ENCODE results near the gene NUP62.
"Not testable (repeated sequence)": the region's sequence is repeated elsewhere in the genome, so short reads cannot be mapped to it uniquely, and the experiment has no call there.

NUP62 gene

DNA sequence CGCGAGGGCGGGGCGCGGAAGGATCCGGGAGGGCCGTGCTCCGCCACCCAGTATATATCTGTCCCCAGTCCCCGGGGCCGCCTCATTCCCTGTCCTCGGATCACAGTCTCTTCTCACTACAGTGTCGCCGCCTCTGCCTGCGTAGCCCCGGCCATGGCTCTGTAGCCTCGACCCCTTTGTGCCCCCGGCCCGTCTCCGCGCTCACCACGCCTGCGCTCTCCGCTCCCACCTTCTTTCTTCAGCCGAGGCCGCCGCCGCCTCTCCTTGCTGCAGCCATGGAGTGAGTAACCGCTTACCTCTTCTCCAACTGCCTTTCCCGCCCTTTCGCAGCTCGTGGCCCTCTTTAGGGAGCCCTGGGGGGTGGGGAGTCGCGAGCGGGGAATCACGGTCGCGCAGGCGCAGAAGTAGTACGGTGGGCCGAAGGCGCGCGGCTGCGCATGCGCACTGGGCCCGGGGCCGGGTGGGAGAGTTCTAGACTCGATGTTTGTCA lies at the start of gene NUP62, which contains the start of gene ATF5:
TSS of gene NUP62 (minus strand) at position 384 of the 490 bp plus-strand sequence. CDS start 19,697 bp downstream, outside the sequence.
TSS of gene ATF5 (plus strand) at position 85 of the 490 bp plus-strand sequence. CDS start 1,646 bp downstream, outside the sequence.
- peak; percentile 85 for DNase-seq

- DNase-seq, result no peak
Measured at GRCh38 chr19:49978324-49978723, 49.0 kb upstream of the NUP62 start.

DNA sequence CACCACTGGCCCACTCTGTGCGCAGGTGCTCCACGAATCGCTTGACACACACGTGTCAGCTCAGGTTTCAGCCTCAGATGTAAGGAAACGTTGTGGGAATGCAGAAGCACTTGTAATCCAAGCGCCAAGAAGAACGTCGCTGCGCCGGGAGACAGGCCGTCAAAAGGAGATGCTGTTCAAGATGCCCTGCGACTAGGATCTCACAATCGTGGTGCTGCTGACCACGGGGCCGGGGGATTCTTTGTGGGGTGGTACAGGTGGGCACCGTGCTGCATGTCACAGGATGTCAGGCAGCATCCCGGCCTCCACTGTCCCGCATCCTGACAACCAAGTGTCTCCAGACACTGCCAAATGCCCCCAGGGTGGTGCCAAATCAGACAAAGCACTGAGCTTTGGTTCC lies 48.6 kb upstream of the NUP62 start:
- no peak for DNase-seq

GRCh38 chr19:49977076-49977475 lies 47.8 kb upstream of the NUP62 start:
- DNase-seq, result no peak

GRCh38 chr19:49976496-49976895 lies 47.2 kb upstream of the NUP62 start:
- DNase-seq, result no peak

DNA sequence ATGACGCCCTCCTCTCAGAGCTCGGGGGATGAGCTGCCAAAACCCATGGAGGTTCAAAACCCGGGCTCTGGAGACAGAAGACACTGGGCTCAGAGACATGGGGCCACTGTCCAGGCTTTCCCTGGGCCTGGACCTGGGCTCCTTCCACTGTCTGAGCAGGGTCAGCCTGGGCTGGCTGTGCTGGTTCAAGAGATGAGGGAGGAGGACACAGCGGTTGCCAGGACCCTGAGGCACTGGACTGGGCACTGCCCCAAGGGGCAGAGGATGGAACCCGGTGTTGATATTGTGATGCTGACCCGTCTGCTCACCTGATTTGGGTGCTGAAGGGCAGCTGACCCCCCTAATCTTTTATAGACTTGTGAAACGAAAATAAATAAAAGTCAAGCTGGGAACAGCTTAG lies 45.7 kb upstream of the NUP62 start:
- DNase-seq, result no peak

DNA sequence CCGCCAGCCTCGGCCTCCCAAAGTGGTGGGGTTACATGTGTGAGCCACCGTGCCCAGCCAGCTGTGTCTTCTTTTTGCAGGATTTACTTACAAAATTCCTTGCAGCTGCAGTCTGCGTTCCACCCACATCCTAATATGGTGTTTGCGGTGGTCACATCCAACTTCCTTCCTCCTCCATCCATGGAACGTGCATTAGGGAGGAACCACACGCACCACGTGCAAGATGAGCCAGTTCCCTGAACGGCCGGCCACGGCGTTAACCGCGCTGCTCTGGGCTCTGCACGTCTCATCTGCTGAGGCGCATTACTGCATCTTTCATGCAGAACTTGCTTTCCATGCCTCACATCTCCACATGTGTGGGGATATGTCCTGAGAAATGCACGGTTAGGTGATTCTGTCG lies 44.7 kb upstream of the NUP62 start:
- no peak for DNase-seq

- DNase-seq, result no peak
Measured at GRCh38 chr19:49972841-49973240, 43.5 kb upstream of the NUP62 start.

GRCh38 chr19:49971991-49972411 lies 42.7 kb upstream of the NUP62 start:
- no peak for DNase-seq

- DNase-seq, result not testable (repeated sequence)
Measured at GRCh38 chr19:49969355-49969754, 40.1 kb upstream of the NUP62 start.

GRCh38 chr19:49968279-49968922 lies 39.1 kb upstream of the NUP62 start:
- DNase-seq, result no peak

GRCh38 chr19:49960980-49961379 lies 31.7 kb upstream of the NUP62 start, which contains the start of gene SIGLEC11:
SIGLEC11 (minus strand) TSS chr19:49961172; CDS start chr19:49961081, 91 bp downstream.
- DNase-seq, result not testable (repeated sequence)

DNA sequence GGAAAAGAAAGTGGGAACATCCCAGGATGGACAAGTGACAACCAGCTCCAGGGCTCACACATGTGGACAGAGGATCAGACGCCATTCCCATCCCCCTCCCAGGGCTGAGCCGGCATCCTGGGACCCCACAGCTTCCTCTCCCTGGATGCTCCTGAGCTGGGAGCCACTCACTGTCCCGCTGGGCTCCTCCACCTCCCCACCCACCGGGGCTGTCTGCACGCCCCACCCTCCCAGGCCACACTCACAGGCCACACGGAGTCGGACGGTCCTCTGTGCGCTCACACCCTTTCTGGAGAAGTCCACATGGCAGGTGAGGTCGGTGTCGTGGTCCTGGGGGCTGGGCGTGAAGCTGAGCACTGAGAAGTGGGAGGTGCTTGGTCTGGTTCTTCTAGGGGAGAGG lies 30.6 kb upstream of the NUP62 start:
- not testable (repeated sequence) for DNase-seq

GRCh38 chr19:49958596-49958995 lies 29.3 kb upstream of the NUP62 start:
- DNase-seq, result not testable (repeated sequence)

DNA sequence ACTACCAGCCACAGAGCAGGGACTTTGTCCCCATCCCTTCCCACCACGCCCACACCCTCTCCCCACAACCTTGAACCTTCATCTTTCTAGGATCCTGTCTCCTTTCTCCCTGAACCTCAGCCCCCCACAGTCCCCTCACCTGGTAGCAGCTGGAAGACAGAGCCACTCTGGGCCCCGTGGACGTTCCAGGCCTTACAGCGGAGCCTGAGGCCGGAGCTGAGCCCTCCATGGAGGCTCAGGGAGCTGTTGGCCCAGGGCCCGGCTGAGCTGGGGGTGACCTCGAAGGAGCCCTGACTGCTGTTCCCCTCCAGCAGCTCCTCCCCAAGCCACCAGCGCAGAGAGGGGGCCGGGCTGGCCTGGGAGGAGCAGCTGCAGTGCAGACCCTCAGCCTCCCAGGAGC lies 28.8 kb upstream of the NUP62 start:
- not testable (repeated sequence) for DNase-seq

- no peak for DNase-seq
Measured at GRCh38 chr19:49957262-49957915, 28.1 kb upstream of the NUP62 start.

- no peak for DNase-seq
Measured at GRCh38 chr19:49956115-49956495, 26.8 kb upstream of the NUP62 start.

- DNase-seq, result no peak
Measured at GRCh38 chr19:49954933-49955332, 25.6 kb upstream of the NUP62 start.

DNA sequence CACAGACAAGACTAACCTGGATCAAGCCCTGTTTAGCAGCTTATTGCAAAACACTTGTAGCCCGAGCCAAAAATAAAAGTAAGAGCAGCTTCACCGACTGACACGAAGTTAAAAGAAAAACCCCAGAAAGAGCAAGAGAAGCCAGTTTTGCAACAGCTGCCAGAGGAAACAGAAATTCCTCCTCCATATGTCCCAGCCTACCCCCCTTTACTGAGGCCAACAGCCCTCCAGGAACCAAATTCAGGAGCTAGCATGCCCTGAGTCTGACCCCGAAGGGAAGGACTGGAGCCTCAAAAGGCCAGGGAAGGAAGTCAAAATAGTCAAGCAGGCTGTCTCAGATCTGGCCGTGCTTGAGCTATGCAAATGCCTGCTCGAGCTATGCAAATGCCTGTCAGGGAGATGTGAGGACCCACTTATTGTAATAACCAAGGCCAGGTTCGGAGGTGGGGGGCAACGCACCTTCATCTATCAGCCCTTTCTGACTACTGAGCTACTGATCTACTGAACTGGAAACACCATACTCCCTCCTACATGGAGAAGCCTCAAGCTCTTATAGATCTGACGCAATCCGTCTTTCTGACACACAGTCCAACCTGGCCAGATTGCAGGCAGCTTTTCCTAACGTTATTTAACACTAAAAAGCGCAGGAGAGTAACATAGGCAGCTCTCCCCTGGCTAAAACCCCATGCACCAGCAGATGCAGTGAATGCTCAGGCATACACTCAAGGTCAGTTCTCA lies 25.0 kb upstream of the NUP62 start:
- no peak for DNase-seq

- no peak for DNase-seq
Measured at GRCh38 chr19:49953416-49953815, 24.1 kb upstream of the NUP62 start.

- DNase-seq, result no peak
Measured at GRCh38 chr19:49952906-49953305, 23.6 kb upstream of the NUP62 start.

GRCh38 chr19:49952479-49952836 lies 23.2 kb upstream of the NUP62 start:
- no peak for DNase-seq

- DNase-seq, result no peak
Measured at GRCh38 chr19:49951806-49952478, 22.6 kb upstream of the NUP62 start.

All from kidney glomerular epithelial cell (primary cell).